HepG2 (cell line): ENCODE measurements around the gene FAM43B. TPM values are rescaled to one million over a fixed set of nuclear protein-coding genes. Genes with fewer than 3 reads are reported as not detected.

Source experiments
- DZIP1 ChIP-seq: sonication (generic); formaldehyde crosslinking; IDR thresholded peaks from 2 replicates; pipeline ENCODE4 v1.5.0; 2020; ENCODE audit warnings: mild to moderate bottlenecking, missing genetic modification reagents
- ZNF12 ChIP-seq: sonication (generic); formaldehyde crosslinking; IDR thresholded peaks from 2 replicates; pipeline ENCODE4 v1.5.0; 2020; ENCODE audit warnings: missing genetic modification reagents
- polyA plus RNA-seq, 8 experiments: library from polyadenylated mRNA; depleted of rRNA in 3 of 8; stranded (reverse) in 7 of 8; unstranded in 1 of 8; fragments of >200 nt; fragmentation: Illumina TruSeq in 4 of 8; extraction: Trizol in 4 of 8; gene quantifications; 2 replicates each; pipeline versions ENCODE4 v1.2.1 to v1.2.3, GENCODE V29; 2011 to 2016; ENCODE audit warnings: low read depth in 4 of 8, missing spikeins in 1 of 8, mixed read lengths in 1 of 8; ENCODE audit not compliant: insufficient read depth in 1 of 8
- total RNA-seq, 5 experiments: library from RNA; depleted of rRNA; stranded (reverse); fragments of >200 nt; fragmentation: Illumina TruSeq; extraction: Trizol; gene quantifications; 2 replicates each; pipeline ENCODE4 v1.2.3, GENCODE V29; 2016; ENCODE audit warnings: low read depth in 1 of 5

The FAM43B gene
- total and polyA plus RNA-seq, 2 of the 13 experiments (the other 11 are each of a cell fraction or from before 2014, with no cell fraction given) = 0.63 to 3.7 TPM

GRCh38 chr1:20603504-20604464, 51.4 kb downstream of the FAM43B start (continued):
- TF ChIP-seq DZIP1 (CRISPR knock-in tag) = no peak
- TF ChIP-seq ZNF12 (CRISPR knock-in tag) = peak; percentile 64; the same call in 1 of the 2 replicates
- TF ChIP-seq, all 625 proteins: peak for 10

Other genes with a start within 250 kb of the FAM43B start
- 38.6 and 44.3 TPM in 2 replicates for gene CAMK2N1, start 66.4 kb upstream of the FAM43B start, total RNA-seq (2016; rRNA removed; fragmentation: Illumina TruSeq; extraction: Trizol)
- gene CAMK2N1, start 66.4 kb upstream of the FAM43B start, polyA plus RNA-seq (2011; rRNA removed) = 32.7 and 38.0 TPM in 2 replicates
- 13.5 and 26.5 TPM in 2 replicates for gene MUL1, start 44.4 kb upstream of the FAM43B start, total RNA-seq (2016; rRNA removed; fragmentation: Illumina TruSeq; extraction: Trizol)
- 21.5 and 27.5 TPM in 2 replicates for gene MUL1, start 44.4 kb upstream of the FAM43B start, polyA plus RNA-seq (2011; rRNA removed)
- 0.66 and 0.72 TPM in 2 replicates for gene CDA, start 36.5 kb downstream of the FAM43B start, total RNA-seq (2016; rRNA removed; fragmentation: Illumina TruSeq; extraction: Trizol)
- 2.1 and 5.2 TPM in 2 replicates for gene CDA, start 36.5 kb downstream of the FAM43B start, polyA plus RNA-seq (2011; rRNA removed)
- 13.1 and 15.3 TPM in 2 replicates for gene PINK1, start 80.9 kb downstream of the FAM43B start, total RNA-seq (2016; rRNA removed; fragmentation: Illumina TruSeq; extraction: Trizol)
- 16.1 and 22.2 TPM in 2 replicates for gene PINK1, start 80.9 kb downstream of the FAM43B start, polyA plus RNA-seq (2011; rRNA removed)
- 167 and 335 TPM in 2 replicates for gene DDOST, start 108.8 kb downstream of the FAM43B start, total RNA-seq (2016; rRNA removed; fragmentation: Illumina TruSeq; extraction: Trizol)
- 485 and 494 TPM in 2 replicates for gene DDOST, start 108.8 kb downstream of the FAM43B start, polyA plus RNA-seq (2011; rRNA removed)
- 0.24 and 0.25 TPM in 2 replicates for gene KIF17, start 165.4 kb downstream of the FAM43B start, total RNA-seq (2016; rRNA removed; fragmentation: Illumina TruSeq; extraction: Trizol)
- gene KIF17, start 165.4 kb downstream of the FAM43B start, polyA plus RNA-seq (2011; rRNA removed) = 0.44 and 0.52 TPM in 2 replicates
- gene SH2D5, start 180.1 kb downstream of the FAM43B start, total RNA-seq (2016; rRNA removed; fragmentation: Illumina TruSeq; extraction: Trizol) = 1.7 and 3.4 TPM in 2 replicates
- 1.2 and 1.4 TPM in 2 replicates for gene SH2D5, start 180.1 kb downstream of the FAM43B start, polyA plus RNA-seq (2011; rRNA removed)
- gene HP1BP3, start 234.7 kb downstream of the FAM43B start, total RNA-seq (2016; rRNA removed; fragmentation: Illumina TruSeq; extraction: Trizol) = 137 and 163 TPM in 2 replicates
- 88.7 and 98.5 TPM in 2 replicates for gene HP1BP3, start 234.7 kb downstream of the FAM43B start, polyA plus RNA-seq (2011; rRNA removed)